Measurements from ENCODE around the gene SIPA1L3. TPM values are rescaled to one million over a fixed set of nuclear protein-coding genes. Genes with fewer than 3 reads are reported as not detected.

SIPA1L3 gene
- total RNA-seq, 2 experiments from 2014 or later = 8.9 to 9.8 TPM

DNA sequence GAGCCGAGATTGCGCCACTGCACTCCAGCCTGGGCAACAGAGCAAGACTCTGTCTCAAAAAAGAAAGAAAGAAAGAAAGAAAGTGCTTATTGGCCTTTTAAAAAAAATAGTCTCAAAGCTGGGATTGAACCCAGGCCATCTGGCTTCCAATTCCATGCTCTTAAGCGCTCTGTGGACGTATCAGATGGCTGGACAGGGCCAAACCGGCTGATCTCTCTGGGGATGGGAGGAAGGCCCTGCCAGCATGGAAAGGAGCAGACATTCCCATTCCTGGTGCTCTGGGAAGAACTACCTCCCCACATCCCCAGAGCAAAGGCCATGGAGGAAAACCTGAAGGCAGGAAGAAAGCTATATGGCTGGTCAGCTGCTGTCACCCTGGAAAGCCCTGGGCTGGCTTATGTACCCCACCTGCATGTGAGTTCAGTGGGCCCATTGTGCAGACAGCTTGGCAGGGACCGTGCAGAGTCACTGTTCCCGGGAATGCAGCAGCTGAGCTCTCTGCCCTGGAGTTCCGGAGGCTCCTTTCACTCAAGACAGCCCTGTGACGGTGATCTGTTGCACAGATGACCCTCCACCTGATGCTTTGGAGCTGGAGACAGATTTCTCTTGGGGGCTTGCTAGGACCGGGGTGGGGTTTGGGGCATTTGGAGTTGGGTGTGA, 84.3 kb downstream of the SIPA1L3 start:
- intact Hi-C loops (cut with micrococcal nuclease) = no loop called here
- TF ChIP-seq, protein P1, sequence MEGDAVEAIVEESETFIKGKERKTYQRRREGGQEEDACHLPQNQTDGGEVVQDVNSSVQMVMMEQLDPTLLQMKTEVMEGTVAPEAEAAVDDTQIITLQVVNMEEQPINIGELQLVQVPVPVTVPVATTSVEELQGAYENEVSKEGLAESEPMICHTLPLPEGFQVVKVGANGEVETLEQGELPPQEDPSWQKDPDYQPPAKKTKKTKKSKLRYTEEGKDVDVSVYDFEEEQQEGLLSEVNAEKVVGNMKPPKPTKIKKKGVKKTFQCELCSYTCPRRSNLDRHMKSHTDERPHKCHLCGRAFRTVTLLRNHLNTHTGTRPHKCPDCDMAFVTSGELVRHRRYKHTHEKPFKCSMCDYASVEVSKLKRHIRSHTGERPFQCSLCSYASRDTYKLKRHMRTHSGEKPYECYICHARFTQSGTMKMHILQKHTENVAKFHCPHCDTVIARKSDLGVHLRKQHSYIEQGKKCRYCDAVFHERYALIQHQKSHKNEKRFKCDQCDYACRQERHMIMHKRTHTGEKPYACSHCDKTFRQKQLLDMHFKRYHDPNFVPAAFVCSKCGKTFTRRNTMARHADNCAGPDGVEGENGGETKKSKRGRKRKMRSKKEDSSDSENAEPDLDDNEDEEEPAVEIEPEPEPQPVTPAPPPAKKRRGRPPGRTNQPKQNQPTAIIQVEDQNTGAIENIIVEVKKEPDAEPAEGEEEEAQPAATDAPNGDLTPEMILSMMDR (IDR thresholded peaks at IDR 0.05) = no peak
- no peaks in the 10 kb centered on the region for H3K27me3 Mint-ChIP-seq
- peaks cover 11% of the 10 kb centered on the region for H3K4me1 Mint-ChIP-seq (ENCODE audit: low read depth)
- no peaks in the 10 kb centered on the region for H3K9me3 Mint-ChIP-seq
- DNase-seq = no peak
- no peak overlapping the region for H3K4me3 Mint-ChIP-seq
- ChIA-PET CTCF (no interaction called here), POLR2A (no interaction called here)
- no peak for ATAC-seq
- H3K27ac Mint-ChIP-seq = no peak overlapping the region
- H3K36me3 Mint-ChIP-seq (ENCODE audit: low read depth) = peaks cover 8% of the 10 kb centered on the region

DNA sequence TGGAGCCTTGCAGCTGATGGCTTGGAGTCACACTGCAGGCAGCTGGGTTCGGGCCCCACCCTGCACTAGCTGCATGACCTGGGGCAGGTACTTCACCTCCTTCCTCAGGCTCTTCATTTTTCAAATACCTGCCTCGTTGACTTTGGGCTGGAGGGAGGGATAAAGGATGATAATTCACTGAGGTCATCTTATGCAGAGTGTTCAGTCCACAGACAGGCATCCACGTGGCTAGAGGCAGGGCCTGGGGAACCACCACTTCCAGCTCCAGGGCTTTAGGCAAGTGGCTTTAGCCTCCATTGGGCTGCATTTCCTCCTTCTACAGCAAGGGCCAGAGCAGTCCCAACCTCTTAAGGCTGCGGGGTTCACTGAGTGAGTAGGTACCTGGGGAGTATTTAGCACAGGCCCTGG, 84.8 kb downstream of the SIPA1L3 start:
- ATAC-seq = no peak
- Mint-ChIP-seq H3K9me3 (no peaks in the 10 kb centered on the region), H3K27me3 (no peaks in the 10 kb centered on the region), H3K4me1 (ENCODE audit: low read depth) (peaks cover 6% of the 10 kb centered on the region), H3K4me3 (no peak overlapping the region), H3K27ac (no peak overlapping the region), H3K36me3 (ENCODE audit: low read depth) (peaks cover 8% of the 10 kb centered on the region)
- POLR2A ChIA-PET = no interaction called here
- intact Hi-C loops (cut with micrococcal nuclease) = no loop called here
- no peak for DNase-seq
- CTCF ChIA-PET = no interaction called here
- TF ChIP-seq, protein P1 (IDR thresholded peaks at IDR 0.05) = no peak

DNA sequence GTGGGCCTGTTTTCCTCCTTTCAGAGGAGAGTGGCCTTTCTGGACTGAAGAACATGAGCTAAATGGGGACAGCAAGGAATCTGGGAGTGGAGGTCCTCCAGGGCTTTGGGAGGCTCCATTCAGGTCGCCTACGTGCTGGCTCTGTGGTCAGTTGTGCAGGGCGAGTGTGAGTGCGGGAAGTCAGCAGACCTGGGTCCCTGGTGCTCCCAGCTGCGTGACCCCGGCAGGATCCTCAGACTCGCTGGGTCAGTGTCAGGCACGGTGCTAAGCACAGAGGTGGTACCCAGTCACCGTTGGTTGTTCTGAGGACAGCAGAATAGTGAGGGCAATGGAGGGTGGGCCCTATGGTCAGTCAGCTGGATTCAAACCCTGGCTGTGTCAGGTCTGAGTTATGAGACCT, 85.8 kb downstream of the SIPA1L3 start:
- ATAC-seq = no peak
- H3K4me1 Mint-ChIP-seq (ENCODE audit: low read depth) = peaks cover 6% of the 10 kb centered on the region
- intact Hi-C loops (cut with micrococcal nuclease) = no loop called here
- ChIA-PET CTCF (no interaction called here), POLR2A (no interaction called here)
- DNase-seq = no peak
- no peak overlapping the region for H3K4me3 Mint-ChIP-seq
- H3K27ac Mint-ChIP-seq = no peak overlapping the region
- peaks cover 8% of the 10 kb centered on the region for H3K36me3 Mint-ChIP-seq (ENCODE audit: low read depth)
- no peaks in the 10 kb centered on the region for H3K27me3 Mint-ChIP-seq
- no peaks in the 10 kb centered on the region for H3K9me3 Mint-ChIP-seq
- TF ChIP-seq, protein P1 (IDR thresholded peaks at IDR 0.05) = no peak

DNA sequence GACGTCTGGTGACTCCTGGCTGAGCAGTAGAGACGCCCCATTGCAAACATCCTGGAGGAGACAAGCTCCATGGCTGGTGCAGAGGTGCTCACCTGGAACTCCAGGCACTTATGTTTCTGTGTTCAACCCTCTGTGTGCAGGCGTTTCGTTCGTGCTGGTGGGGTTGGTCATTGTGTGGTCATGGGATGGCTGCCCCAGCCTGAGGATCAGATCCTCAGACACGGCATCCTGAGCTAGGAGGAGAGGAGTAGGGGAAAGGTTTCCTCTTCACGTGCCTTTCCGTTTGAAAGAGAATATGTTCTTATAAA, 87.8 kb downstream of the SIPA1L3 start:
- ATAC-seq (no peak), DNase-seq (no peak)
- TF ChIP-seq, protein P1 (IDR thresholded peaks at IDR 0.05) = no peak
- ChIA-PET CTCF (no interaction called here), POLR2A (interaction anchor here (1.5 kb wide), 1 partner anchor 8 kb away, joined by 4 read pairs; no protein-coding TSS in a partner anchor)
- no peak overlapping the region for H3K4me3 Mint-ChIP-seq
- peaks cover 6% of the 10 kb centered on the region for H3K36me3 Mint-ChIP-seq (ENCODE audit: low read depth)
- no peak overlapping the region for H3K27ac Mint-ChIP-seq
- intact Hi-C loops (cut with micrococcal nuclease) = no loop called here
- H3K27me3 Mint-ChIP-seq = no peaks in the 10 kb centered on the region
- no peaks in the 10 kb centered on the region for H3K4me1 Mint-ChIP-seq (ENCODE audit: low read depth)
- H3K9me3 Mint-ChIP-seq = no peaks in the 10 kb centered on the region

DNA sequence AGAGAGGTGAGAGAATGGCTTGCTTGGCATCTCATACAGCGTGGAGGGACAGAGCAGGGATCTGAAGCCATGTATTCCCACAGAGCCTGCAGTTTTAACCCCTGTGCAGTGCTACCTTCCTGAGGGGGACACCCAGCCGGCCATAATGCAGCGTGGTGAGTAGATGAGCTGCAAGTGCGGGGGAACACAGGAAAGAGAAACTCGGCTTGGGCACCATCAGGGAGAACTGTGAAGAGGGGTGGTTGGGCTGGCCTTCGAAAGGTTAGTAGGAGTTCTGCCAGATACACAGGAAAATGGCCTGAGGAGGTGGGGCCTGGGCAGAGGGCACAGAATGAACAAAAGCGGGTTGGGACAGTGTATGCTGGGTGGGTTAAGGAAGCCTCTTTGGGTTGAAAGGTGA, 88.3 kb downstream of the SIPA1L3 start:
- ATAC-seq = no peak
- no peak for DNase-seq
- no peak overlapping the region for H3K4me3 Mint-ChIP-seq
- H3K4me1 Mint-ChIP-seq (ENCODE audit: low read depth) = no peaks in the 10 kb centered on the region
- TF ChIP-seq, protein P1 (IDR thresholded peaks at IDR 0.05) = no peak
- H3K27ac Mint-ChIP-seq = no peak overlapping the region
- no peaks in the 10 kb centered on the region for H3K9me3 Mint-ChIP-seq
- POLR2A ChIA-PET = interaction anchor here (1.5 kb wide), 1 partner anchor 9 kb away, joined by 4 read pairs; no protein-coding TSS in a partner anchor
- intact Hi-C loops (cut with micrococcal nuclease) = no loop called here
- H3K27me3 Mint-ChIP-seq = no peaks in the 10 kb centered on the region
- H3K36me3 Mint-ChIP-seq (ENCODE audit: low read depth) = peaks cover 6% of the 10 kb centered on the region
- CTCF ChIA-PET = no interaction called here

Data from activated CD8-positive, alpha-beta T cell treated with anti-CD3 and anti-CD28 coated beads for 36 hours (primary cell).